Bone marrow (tissue), 2 donors: Measurements from ENCODE around the gene SPTLC1.

Source experiments
- DNase-seq, 2 donors: peaks; one replicate each; lab custom pipeline; 2025; lab: John Stamatoyannopoulos, UW

Gene SPTLC1

DNA sequence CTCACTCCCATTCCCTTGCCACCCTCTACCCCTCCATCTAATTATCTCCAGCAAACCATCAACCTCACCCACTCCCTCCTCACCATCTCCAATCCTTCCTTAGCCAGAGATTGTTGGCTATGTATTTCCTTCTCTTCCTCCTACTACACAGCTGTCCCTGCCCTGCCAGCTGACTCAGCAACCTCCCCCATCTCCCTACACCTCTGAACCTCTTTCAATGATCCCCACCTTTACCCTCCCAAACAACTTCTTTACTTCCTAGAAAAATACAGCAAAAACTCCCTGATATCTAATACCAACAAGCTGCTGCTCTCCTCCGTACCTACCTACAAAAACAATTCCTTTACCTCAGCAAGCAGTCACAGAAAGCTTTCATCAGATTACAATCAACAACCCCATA is 37.3 kb downstream of the SPTLC1 start:
- DNase-seq, result no peak

DNA sequence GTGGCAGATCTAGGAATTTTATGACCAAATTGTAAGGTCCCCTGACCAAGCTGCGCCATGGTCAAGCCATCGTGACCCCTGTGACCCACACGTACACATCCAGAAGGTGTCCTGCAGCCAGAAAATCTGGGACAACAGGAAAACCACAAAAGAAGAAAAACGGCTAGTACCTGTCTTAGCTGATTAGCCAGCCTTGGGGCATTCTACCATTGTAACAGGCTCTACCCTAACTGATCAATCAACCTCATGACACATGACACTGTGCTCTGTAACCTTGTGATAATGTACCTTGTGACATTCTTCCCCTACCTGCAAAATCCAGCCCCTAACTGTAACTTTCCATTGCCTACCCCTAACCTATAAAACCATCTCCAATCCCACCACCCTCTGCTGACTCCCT is 43.6 kb downstream of the SPTLC1 start:
- no peak for DNase-seq

DNA sequence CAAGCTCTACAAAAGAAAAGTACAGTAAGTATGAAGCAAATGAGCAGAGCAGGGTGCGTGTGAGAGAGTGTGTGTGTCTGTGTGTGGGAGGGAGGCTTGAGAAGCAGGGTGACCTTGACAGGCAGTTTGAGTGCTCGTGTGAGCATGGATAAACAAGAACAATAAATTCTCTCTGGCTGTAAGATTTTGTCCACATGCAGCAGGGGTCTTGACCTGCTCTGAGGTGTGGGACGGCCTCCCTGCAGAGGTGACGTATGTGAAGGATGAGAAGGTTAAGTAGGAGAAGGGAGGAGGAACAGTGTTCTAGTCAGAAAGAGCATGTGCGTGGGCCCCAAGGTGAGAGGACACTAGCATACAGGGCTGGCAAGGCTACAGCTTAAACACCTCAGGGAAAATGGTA is 49.0 kb downstream of the SPTLC1 start:
- DNase-seq, result no peak

- no peak for DNase-seq
Measured at GRCh38 chr9:92064711-92065110, 50.5 kb downstream of the SPTLC1 start.

- no peak for DNase-seq
Measured at GRCh38 chr9:92061184-92061583, 54.0 kb downstream of the SPTLC1 start.

DNA sequence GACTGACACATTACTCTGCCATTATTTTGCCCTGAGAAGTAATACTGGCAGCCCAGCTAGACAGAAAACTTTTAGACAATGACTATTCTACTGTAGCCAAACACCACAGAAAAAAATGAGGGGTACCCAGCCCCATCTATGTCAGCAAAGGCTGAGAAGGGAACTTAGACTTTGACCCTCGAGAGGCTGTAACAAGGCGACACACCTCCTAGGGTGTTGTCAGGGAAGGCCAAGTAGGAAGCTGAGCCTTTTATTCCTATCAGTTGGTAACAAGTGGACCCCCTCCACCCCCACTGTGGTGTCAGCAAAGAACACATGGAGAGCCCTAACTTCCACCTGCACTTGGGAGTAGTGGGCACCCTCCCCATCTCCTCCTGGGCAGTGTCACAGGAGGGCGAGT is 55.6 kb downstream of the SPTLC1 start:
- no peak for DNase-seq

- no peak for DNase-seq
Measured at GRCh38 chr9:92058723-92059444, 56.3 kb downstream of the SPTLC1 start.

DNA sequence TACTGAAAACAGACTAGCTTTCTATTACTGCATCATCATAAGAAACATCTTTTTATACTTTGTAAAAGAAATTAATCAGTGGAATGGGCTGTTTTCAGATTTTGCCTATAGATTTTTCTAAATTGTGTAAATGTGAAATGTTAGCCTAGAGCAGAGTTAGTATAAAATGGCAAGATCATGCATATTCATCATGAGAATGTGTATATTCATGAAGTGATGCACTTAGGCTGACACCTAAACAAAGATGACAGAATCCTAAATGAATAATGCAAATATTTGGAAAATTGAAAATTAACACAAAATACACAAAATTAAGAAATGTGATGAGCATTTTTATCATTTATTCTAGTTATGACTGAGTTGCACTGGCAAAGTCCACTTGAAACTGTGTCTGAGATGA is 57.2 kb downstream of the SPTLC1 start:
- no peak for DNase-seq

DNA sequence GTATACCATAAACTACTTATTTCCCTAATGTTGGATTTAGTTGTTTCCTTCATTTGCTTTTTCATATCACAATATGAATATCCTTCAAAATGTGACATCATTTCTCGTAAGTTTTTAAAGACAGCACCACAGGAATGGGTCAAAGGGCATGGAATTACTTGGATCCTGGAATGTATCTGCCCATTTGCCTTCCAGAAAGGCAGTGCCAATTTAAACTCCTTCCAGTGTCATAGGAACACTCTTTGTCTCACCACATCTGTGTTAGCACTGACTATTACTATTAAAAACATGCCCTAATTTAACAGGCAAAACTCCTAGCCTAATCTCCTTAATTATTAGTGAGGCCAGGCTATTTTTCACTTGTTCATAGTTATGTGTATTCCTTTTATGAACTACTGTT is 58.0 kb downstream of the SPTLC1 start:
- no peak for DNase-seq

GRCh38 chr9:92055624-92056023 is 59.6 kb downstream of the SPTLC1 start:
- no peak for DNase-seq

DNA sequence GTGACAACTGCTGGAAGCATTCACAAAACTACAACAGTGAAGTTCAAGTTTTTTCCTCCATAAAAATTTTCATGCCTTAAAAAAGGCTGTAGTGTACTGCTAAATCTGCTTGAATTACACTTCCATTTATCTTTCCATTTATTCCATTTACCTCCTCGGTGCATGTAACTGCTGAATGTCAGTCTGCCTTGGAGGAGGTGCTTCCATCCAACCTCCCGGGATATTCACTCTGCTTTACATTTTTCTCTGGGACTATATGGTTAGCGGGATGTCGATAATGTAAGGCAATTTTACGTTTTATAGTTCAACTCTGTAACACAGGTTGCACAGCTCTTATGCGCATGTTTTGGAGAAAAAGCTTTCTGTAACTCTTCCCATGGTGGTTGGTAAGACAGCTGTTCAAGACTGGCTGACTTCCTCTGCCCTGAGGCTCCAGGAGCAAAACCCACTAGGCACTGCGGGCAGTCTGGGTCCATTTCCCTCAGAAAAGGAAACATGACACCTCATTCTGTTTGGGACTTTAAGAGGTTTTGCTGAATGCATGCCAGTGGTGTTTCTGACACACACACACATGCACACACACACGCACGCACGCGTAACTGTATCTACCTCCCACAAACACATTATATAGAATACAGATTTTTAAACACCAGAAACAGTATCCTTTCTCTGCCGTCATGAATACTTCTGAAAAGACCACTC is 66.1 kb downstream of the SPTLC1 start:
- no peak for DNase-seq

GRCh38 chr9:92047500-92047899 is 67.7 kb downstream of the SPTLC1 start:
- DNase-seq, result no peak

GRCh38 chr9:92046676-92047075 is 68.5 kb downstream of the SPTLC1 start:
- DNase-seq, result no peak

DNA sequence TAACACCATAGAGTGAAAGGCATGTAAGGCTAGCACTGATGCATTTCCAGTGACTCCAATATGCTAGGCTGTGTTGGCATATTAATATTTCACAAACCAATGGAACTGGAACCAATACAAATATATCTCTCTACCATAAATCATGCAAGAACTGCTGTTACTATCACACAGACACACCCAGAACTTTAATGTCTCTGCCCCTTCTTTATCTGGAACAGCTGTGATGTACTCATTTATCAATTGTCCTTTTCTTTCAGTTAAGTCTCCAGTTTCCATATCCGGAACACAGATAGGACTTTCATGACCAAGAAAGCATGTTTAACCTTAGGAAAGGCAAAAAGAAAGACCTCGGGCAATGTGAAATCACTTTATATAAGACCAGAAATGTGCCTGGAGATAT is 70.3 kb downstream of the SPTLC1 start:
- DNase-seq, result no peak

GRCh38 chr9:92043002-92043401 is 72.2 kb downstream of the SPTLC1 start:
- no peak for DNase-seq

- DNase-seq, result no peak
Measured at GRCh38 chr9:92042260-92042659, 73.0 kb downstream of the SPTLC1 start.

- no peak for DNase-seq
Measured at GRCh38 chr9:92036756-92037155, 78.5 kb downstream of the SPTLC1 start.

DNA sequence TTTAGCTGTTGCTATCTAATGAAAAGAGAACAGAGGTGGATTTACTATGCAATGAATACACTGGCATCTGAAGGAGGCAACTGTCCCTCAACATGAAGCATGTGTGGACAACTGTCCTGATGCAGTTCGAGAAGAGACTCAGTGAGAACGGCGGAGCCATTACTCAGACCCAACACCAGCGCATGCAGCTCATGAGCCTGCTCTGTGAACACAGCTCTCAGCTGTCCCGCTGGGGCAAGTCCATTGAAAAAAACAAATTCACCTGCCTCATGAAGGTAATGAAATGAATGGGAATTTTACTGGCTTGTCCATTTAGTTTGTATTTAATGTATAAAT is 78.8 kb downstream of the SPTLC1 start:
- DNase-seq, result no peak

DNA sequence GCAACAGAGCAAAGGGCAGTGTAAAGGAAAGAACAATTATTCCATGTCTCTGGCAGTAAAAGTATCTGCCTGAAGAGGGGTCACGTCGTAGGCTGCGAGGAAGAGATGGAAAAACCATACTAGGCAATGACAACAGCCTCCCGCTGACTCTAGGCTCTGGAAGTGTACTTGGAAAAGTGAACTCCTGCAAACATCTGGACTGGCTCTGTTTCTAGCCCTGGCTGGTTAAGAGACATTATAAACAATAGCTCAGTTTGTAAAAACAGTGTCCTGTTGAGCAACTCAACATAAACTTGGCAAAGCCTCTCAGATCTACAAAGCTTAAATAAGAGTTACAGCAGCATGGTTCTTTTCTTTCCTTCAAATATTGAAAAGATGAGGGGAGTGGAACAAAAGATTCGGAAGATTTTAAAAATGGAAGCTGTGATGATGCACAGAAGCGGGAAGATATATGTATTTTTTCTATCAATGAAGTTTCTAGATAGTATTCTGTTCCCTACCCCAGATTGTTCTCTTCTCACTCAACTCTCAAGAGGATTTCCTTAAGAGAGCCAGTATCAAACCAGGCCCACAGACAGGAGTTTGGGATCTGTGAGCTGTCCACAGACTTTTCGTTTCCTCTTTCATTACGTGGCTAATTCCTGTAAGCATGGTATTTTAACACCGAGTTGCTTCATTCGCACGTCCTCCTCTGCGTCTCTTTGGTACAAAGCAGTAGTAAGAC is 79.4 kb downstream of the SPTLC1 start:
- no peak for DNase-seq

GRCh38 chr9:92035146-92035545 is 80.1 kb downstream of the SPTLC1 start:
- DNase-seq, result no peak

DNA sequence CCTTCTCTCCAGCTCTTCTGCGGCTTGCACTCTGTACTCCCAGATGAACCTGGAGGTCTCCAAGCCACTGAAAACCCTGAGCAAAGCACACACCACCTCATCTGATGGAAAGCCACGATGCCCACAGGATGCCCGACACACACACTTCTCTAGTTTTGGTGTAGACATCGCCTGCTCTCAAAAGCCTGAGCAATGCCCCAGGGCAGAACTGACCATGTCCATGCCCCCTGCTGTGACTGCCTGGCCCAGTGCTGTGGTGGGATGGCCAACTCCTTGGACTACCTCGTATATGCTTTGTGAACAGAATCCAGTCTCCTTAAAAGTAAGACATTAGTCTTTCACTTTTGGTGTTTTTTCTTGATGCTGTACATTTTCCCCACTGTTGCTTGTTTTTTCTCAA is 81.2 kb downstream of the SPTLC1 start:
- DNase-seq, result no peak

DNA sequence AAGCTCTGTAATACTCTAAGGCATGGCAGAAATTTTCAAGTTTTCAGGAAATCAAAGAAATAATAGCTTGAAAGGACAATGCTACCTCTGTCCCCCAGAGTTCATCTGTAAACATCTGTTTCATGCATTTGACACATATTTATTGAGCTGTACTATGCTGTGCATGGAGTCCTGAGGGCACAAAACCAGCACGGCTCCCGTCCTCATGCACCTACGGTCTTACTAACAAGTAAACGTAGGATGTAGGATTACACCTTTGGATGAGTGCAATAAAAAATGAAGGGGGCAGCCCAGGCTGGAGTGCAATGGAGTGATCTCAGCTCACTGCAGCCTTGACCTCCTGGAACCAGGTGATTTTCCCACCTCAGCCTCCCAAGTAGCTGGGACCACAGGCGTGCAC is 81.9 kb downstream of the SPTLC1 start:
- no peak for DNase-seq

DNA sequence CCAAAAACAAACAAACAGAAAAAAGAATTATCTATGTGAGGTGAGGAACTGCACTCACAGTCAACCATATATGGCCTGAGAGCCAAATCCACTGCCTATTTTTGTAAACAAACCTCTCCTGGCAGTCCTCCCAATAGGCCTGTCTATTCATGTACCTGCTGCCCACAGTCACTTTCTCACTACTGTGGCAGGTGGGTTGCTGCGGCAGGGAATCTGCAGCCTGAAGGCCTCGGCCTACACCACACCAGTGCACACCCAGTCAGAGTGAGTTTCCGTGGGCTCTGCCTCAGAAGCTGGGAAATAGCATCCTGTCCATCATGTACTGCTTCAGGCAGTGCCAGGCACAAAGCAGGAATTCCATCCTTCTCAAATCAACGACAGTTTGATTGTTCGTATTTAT is 82.3 kb downstream of the SPTLC1 start:
- DNase-seq, result no peak
